ENCODE measurements around the gene PLCL1. TPM values are rescaled to one million over a fixed set of nuclear protein-coding genes. Genes with fewer than 3 reads are reported as not detected.

PLCL1 gene
- total and polyA plus RNA-seq, 10 donors, result 0.54 to 6.5 (median 4.0) TPM

DNA sequence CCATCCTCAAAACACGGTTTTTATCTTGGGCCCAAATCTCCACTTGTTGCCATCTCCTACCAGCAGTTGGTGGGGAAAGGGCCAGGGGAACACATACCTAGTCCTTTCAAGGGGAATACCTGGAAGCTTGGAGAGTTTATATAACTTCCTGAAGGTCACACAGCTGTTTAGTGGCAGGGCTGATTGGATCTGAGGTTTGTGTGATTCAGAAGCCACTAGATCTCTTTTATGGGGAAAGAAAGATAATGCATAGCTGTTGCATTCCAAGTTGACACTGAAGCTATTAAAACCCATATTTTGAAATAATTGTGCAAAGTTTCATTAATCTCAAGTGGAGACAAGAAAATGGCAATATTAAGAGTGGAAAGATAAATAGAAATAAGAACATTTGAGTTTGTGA, 134.2 kb downstream of the PLCL1 start:
- H3K4me3 ChIP-seq, result no peak overlapping the region
- intact Hi-C loops (cut with DNase I; ENCODE audit: low total_unique reads), result no loop called here
- H3K4me1 ChIP-seq, result no peaks in the 10 kb centered on the region
- H3K9me3 ChIP-seq, result no peaks in the 10 kb centered on the region
- no peak for DNase-seq
- TF ChIP-seq, protein P1, sequence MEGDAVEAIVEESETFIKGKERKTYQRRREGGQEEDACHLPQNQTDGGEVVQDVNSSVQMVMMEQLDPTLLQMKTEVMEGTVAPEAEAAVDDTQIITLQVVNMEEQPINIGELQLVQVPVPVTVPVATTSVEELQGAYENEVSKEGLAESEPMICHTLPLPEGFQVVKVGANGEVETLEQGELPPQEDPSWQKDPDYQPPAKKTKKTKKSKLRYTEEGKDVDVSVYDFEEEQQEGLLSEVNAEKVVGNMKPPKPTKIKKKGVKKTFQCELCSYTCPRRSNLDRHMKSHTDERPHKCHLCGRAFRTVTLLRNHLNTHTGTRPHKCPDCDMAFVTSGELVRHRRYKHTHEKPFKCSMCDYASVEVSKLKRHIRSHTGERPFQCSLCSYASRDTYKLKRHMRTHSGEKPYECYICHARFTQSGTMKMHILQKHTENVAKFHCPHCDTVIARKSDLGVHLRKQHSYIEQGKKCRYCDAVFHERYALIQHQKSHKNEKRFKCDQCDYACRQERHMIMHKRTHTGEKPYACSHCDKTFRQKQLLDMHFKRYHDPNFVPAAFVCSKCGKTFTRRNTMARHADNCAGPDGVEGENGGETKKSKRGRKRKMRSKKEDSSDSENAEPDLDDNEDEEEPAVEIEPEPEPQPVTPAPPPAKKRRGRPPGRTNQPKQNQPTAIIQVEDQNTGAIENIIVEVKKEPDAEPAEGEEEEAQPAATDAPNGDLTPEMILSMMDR (IDR thresholded peaks at IDR 0.05 in 8 of 11, conservative IDR thresholded peaks at IDR 0.05 in 3 of 11), result no peak
- TF ChIP-seq POLR2AphosphoS5 (IDR thresholded peaks at IDR 0.05) (no peak), POLR2A (IDR thresholded peaks at IDR 0.05) (no peak)
- no peaks in the 10 kb centered on the region for H3K36me3 ChIP-seq
- peaks cover 0 to 4% (median 0%) of the 10 kb centered on the region in 7 donors for H3K27me3 ChIP-seq (replicated peaks in 1 of 7)
- H3K27ac ChIP-seq, result no peak overlapping the region
- WGBS, 5 donors, result 74 to 96% (median 89%) methylated on average over 1 of the region's 1 CpG

DNA sequence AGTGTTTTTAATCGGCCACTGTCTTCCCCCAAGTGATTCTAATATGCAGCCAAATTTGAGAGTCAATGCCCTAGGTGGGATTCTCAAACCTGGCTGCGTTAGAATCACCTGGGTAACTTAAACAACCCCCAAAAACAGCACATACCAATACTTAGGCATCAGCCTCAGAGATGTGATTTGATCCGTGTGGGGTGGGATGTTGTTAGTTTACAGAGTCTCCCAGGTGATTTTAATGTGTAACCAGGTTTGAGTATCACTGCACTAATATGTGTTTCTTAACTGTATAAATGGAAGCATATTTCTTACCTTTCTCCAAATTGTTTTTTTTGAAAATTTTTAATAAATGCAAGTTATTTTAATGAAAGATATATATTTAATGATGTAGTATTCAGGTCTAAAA, 135.4 kb downstream of the PLCL1 start:
- intact Hi-C loops (cut with DNase I; ENCODE audit: low total_unique reads), result no loop called here
- WGBS, 5 donors, result 82 to 93% (median 86%) methylated on average over 3 of the region's 3 CpGs
- Histone ChIP-seq H3K27me3 (replicated peaks in 1 of 7) (peaks cover 0 to 4% (median 0%) of the 10 kb centered on the region in 7 donors), H3K4me3 (no peak overlapping the region), H3K27ac (no peak overlapping the region), H3K4me1 (no peaks in the 10 kb centered on the region), H3K36me3 (no peaks in the 10 kb centered on the region), H3K9me3 (no peaks in the 10 kb centered on the region)
- TF ChIP-seq, protein P1 (IDR thresholded peaks at IDR 0.05 in 8 of 11, conservative IDR thresholded peaks at IDR 0.05 in 3 of 11), result no peak
- TF ChIP-seq POLR2A (IDR thresholded peaks at IDR 0.05) (no peak), POLR2AphosphoS5 (IDR thresholded peaks at IDR 0.05) (no peak)
- DNase-seq, result no peak

DNA sequence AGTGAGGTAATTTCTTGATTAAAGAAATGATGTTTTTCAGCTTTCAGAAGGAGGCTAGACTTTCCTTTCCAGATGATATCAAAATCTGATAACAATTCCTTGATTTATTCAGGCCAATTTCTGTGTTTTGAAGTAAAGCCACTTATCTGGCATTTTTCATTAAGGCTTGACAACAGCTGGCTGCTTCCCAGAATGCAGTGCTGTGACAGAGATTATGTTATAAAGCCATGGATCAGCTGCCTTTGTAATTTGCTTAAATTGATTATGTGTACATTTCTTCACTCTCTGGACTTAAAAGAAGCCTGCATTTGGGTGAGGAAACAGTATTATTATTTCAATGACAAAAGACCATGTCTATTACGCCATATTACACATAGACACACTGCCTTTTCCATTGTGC, 136.0 kb downstream of the PLCL1 start:
- intact Hi-C loops (cut with DNase I; ENCODE audit: low total_unique reads), result no loop called here
- Histone ChIP-seq H3K27me3 (replicated peaks in 1 of 7) (peaks cover 0 to 4% (median 0%) of the 10 kb centered on the region in 7 donors), H3K9me3 (no peaks in the 10 kb centered on the region), H3K27ac (no peak overlapping the region), H3K4me1 (no peaks in the 10 kb centered on the region), H3K4me3 (no peak overlapping the region), H3K36me3 (no peaks in the 10 kb centered on the region)
- 82 to 94% (median 87%) methylated on average over 1 of the region's 1 CpG for WGBS, 5 donors
- DNase-seq, result no peak
- TF ChIP-seq, protein P1 (IDR thresholded peaks at IDR 0.05 in 8 of 11, conservative IDR thresholded peaks at IDR 0.05 in 3 of 11), result no peak
- no peak for TF ChIP-seq POLR2AphosphoS5 (IDR thresholded peaks at IDR 0.05)
- TF ChIP-seq POLR2A (IDR thresholded peaks at IDR 0.05), result no peak

DNA sequence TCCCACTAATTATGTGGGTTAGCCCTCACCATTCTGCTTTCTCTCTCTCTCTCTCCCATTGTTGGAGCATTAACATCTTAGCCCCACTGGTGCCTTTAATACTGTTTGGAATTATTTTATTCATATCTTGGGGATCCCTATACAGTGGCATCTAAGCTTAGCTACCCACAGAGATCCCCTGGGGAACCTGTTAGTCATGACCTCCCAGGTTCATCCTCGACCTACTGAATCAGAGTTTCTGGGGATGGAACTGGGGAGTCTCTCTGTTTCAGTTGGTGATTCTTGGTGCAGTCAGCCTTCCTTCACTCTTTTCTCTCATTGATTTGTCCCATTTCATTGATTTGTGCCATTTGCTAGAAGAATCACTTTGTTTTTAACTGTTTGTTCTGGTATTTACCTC, 137.3 kb downstream of the PLCL1 start:
- Histone ChIP-seq H3K4me3 (no peak overlapping the region), H3K27ac (no peak overlapping the region), H3K4me1 (no peaks in the 10 kb centered on the region), H3K9me3 (no peaks in the 10 kb centered on the region), H3K36me3 (no peaks in the 10 kb centered on the region), H3K27me3 (replicated peaks in 1 of 7) (peaks cover 0 to 4% (median 0%) of the 10 kb centered on the region in 7 donors)
- no peak for DNase-seq
- WGBS, 5 donors, result 60 to 84% (median 73%) methylated on average over 1 of the region's 1 CpG
- intact Hi-C loops (cut with DNase I; ENCODE audit: low total_unique reads), result no loop called here
- no peak for TF ChIP-seq POLR2AphosphoS5 (IDR thresholded peaks at IDR 0.05)
- TF ChIP-seq, protein P1 (IDR thresholded peaks at IDR 0.05 in 8 of 11, conservative IDR thresholded peaks at IDR 0.05 in 3 of 11), result no peak
